GM12878 (cell line): ENCODE data around the gene RAPGEF4.

Experiments
- ATF3 ChIP-seq: IDR thresholded peaks from 2 replicates; pipeline ENCODE4 v1.6.1; 2011; ENCODE audit warnings: low read depth, mild to moderate bottlenecking, low read length, moderate library complexity, borderline replicate concordance; ENCODE audit errors: extremely low read depth
- BCL11A ChIP-seq: IDR thresholded peaks from 2 replicates; pipeline ENCODE4 v1.6.1; 2011; ENCODE audit warnings: low read depth, low read length
- CTCF ChIP-seq, 3 experiments: IDR thresholded peaks in 2 of 3; conservative IDR thresholded peaks in 1 of 3; 2 replicates each; pipeline ENCODE4 v1.5.1; 2011; ENCODE audit warnings: low read depth in 3 of 3, low read length in 3 of 3, mild to moderate bottlenecking in 3 of 3, control low read depth in 2 of 3, moderate library complexity in 2 of 3, inconsistent platforms in 1 of 3, mixed read lengths in 1 of 3; ENCODE audit not compliant: control insufficient read depth in 2 of 3, insufficient read depth in 1 of 3; ENCODE audit errors: extremely low read depth in 1 of 3
- EZH2 ChIP-seq: IDR thresholded peaks from 2 replicates; pipeline ENCODE4 v1.6.1; 2012; ENCODE audit warnings: low read depth, mild to moderate bottlenecking, control low read depth, inconsistent platforms, low read length, borderline replicate concordance; ENCODE audit not compliant: control insufficient read depth
- FOS ChIP-seq: IDR thresholded peaks from 3 replicates; pipeline ENCODE4 v1.6.1; 2011; ENCODE audit warnings: borderline replicate concordance; ENCODE audit not compliant: insufficient read length; ENCODE audit errors: extremely low read depth
- NKRF ChIP-seq: fragments of 450-650 bp; conservative IDR thresholded peaks from 2 replicates; pipeline ENCODE4 v1.6.1; 2017; ENCODE audit warnings: mild to moderate bottlenecking, moderate library complexity
- PRDM15 ChIP-seq: fragments of 450-650 bp; formaldehyde crosslinking; IDR thresholded peaks from 2 replicates; pipeline ENCODE4 v1.4.0; 2020; ENCODE audit warnings: mild to moderate bottlenecking, moderate library complexity
- RELB ChIP-seq: fragments of 450-650 bp; IDR thresholded peaks from 2 replicates; pipeline ENCODE4 v1.6.1; 2017; ENCODE audit warnings: low read depth, mild to moderate bottlenecking, moderate library complexity
- SIX5 ChIP-seq: IDR thresholded peaks from 2 replicates; pipeline ENCODE4 v1.6.1; 2011; ENCODE audit warnings: mild to moderate bottlenecking, low read depth, low read length, moderate library complexity; ENCODE audit not compliant: severe bottlenecking
- TAF1 ChIP-seq: IDR thresholded peaks from 2 replicates; pipeline ENCODE4 v1.6.1; 2011; ENCODE audit warnings: mild to moderate bottlenecking, low read depth, low read length, borderline replicate concordance

DNA sequence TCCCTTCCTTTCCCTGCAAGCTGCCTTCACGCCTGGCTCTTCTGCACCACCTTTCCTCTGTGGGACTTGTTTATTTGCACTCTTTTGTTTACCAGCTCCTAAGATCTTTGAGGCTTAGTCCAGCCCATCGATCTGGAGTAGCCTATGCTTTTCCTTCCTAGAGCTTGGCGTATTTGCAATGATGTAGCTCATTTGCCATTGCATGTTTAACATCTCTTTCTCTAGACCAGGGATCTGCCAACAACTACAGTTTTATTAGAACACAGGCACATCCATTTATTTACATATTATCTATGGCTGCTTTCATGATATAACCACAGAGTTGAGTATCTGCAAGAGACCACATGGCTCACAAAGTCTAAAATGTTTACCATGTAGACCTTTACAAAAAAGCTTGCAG is 150.4 kb downstream of the RAPGEF4 start:
- no peak for TF ChIP-seq BCL11A
- TF ChIP-seq SIX5 = no peak
- no peak for TF ChIP-seq NKRF
- no peak for TF ChIP-seq CTCF (IDR thresholded peaks at IDR 0.05 in 2 of 3, conservative IDR thresholded peaks at IDR 0.05 in 1 of 3; ENCODE audit: control insufficient read depth in 2 of 3, extremely low read depth in 1 of 3, insufficient read depth in 1 of 3, low read depth in 3 of 3, low read length in 3 of 3)
- TF ChIP-seq PRDM15 = no peak
- no peak for TF ChIP-seq RELB
- no peak for TF ChIP-seq ATF3
- no peak for TF ChIP-seq TAF1
- no peak for TF ChIP-seq FOS
- no peak for TF ChIP-seq EZH2
